Fibroblast of villous mesenchyme (primary cell): ENCODE data around the gene EMD. TPM values are rescaled to one million over a fixed set of nuclear protein-coding genes. Genes with fewer than 3 reads are reported as not detected.
"Not testable (repeated sequence)": the region's sequence is repeated elsewhere in the genome, so short reads cannot be mapped to it uniquely, and the experiment has no call there.

ENCODE experiments used
- DNase-seq: peaks from one replicate; pipeline ENCODE4 v3.0.0-alpha.2; 2010; ENCODE audit warnings: low read depth
- H3K4me3 ChIP-seq: 2 replicates; pipeline ENCODE4 v1.5.1; 2011; ENCODE audit warnings: low read depth, mild to moderate bottlenecking, low read length
- total RNA-seq: library from RNA; depleted of rRNA; stranded (reverse); fragments of >200 nt; gene quantifications from 2 replicates; pipeline ENCODE4 v1.2.3, GENCODE V29; 2012
- TF ChIP-seq, protein P1 (sequence below): IDR thresholded peaks from 2 replicates; pipeline ENCODE4 v1.5.1; 2012; ENCODE audit warnings: low read depth, mild to moderate bottlenecking, low read length; ENCODE audit not compliant: insufficient read depth

The EMD gene
- total RNA-seq, 1 donor = 34.5 TPM

DNA sequence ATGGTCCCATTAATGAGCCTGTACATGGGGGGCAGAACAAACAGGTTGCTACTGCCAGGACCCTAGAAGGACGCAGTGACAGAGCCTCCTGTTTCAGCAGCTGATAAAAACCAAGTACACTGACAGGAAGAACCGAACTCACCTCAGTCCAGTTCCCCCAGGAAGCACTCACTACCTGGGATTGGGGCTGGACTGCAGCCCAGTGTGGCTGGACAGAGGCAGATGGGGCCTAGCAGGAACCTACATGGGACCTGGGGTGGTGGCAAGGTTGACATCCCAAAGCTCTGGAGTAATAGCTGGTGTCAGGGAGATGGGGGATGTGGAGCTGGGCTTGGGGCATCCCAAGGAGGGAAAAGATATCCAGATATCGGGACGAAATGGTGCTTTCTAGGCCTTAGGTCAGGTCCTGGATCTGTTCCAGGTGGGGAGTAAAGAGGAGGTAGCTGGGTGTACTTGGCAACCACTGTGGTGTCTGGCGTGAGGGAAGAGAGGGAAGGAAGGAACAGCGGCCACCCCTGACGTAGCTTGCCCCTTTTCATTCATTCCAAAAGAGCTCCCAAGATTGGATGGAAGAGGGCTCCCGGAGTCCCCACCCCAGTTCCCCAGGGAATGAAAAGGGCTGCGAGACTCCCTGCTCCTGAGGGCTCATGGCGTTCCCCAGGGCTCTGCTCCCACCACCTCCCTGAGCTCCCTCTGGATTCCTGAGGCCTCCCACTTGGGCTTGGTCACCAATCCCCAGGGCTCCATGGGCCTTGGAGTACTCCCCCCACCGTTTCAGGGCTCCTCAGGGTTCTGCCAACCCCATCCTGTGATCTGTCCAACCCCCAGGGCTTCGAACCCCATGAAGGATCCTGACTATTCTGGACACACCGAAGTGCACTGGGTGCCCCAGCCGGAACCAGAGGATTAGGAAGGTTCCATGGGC is 4.5 kb downstream of the EMD start:
- no peak overlapping the region for H3K4me3 ChIP-seq
- no peak for DNase-seq
- TF ChIP-seq, protein P1, sequence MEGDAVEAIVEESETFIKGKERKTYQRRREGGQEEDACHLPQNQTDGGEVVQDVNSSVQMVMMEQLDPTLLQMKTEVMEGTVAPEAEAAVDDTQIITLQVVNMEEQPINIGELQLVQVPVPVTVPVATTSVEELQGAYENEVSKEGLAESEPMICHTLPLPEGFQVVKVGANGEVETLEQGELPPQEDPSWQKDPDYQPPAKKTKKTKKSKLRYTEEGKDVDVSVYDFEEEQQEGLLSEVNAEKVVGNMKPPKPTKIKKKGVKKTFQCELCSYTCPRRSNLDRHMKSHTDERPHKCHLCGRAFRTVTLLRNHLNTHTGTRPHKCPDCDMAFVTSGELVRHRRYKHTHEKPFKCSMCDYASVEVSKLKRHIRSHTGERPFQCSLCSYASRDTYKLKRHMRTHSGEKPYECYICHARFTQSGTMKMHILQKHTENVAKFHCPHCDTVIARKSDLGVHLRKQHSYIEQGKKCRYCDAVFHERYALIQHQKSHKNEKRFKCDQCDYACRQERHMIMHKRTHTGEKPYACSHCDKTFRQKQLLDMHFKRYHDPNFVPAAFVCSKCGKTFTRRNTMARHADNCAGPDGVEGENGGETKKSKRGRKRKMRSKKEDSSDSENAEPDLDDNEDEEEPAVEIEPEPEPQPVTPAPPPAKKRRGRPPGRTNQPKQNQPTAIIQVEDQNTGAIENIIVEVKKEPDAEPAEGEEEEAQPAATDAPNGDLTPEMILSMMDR = no peak

DNA sequence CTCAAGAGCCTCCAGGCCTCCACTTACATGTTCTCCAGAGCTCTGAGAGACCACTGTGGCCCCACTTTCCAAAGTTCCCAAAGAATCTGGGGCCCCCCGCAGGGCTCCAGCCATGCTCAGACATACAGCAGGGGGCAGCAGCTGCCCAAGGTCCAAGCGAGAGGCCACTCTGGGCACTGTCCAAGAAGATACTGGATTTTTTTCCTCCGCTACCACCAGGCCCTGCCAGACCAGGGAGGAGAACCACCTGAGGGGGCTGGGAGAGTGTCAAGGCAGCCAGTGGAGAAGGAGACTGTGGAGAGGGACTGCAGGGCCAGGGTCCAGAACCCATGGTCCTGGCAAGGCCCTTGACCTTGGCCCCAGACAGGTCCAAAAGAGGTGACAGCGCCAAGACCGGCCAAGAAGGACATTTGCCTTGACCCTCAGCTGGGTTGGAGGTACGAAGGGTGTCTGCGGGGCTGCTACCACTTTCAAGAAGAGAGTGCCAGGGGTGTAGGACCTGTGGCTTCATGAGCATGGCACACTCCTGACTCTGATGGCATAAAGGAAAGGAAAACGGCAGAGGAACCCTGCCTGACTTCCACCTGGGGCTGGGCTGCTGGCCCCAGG is 5.3 kb downstream of the EMD start:
- DNase-seq = peak; percentile 22
- TF ChIP-seq, protein P1 = peak; percentile 51
- no peak overlapping the region for H3K4me3 ChIP-seq

DNA sequence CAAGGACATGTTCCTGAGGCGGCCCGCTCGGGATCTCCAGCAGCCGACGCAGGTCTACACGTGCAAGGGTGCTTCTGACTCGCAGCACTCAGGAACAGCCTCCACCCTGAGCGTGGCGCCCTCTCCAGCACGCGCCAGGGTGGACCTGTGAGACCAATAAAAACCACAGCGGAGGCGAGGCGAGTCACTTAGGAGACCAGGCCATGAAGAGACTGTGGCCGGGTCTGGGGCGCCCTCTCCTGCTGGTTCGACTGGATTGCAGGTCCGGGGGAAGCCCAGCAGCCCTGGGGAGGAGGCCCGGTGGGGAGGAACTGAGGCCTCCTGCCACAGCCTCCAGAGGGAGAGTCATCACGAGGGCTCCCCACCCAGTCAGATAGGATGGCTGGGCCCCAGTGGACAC is 9.0 kb downstream of the EMD start:
- not testable (repeated sequence) for H3K4me3 ChIP-seq, DNase-seq

DNA sequence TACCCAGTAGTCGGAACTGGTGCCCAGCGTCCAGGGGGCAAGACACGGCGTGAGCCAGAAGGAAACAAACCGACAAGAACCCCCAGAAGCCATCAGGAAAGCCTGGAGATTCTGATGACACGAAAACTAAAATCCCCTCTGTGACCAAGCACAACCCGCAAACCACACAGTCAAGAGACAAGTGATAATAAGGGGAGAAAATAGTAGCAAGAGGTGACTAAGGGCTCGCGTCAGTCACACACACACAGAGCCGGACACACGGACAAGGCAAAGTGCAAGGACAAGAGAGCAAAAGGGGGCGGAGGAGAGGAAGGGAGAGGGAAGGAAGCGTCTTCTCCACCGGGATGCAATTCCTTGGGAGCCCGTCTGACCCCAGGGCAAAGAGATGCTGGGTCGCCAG is 9.6 kb downstream of the EMD start:
- DNase-seq, H3K4me3 ChIP-seq: not testable (repeated sequence)

DNA sequence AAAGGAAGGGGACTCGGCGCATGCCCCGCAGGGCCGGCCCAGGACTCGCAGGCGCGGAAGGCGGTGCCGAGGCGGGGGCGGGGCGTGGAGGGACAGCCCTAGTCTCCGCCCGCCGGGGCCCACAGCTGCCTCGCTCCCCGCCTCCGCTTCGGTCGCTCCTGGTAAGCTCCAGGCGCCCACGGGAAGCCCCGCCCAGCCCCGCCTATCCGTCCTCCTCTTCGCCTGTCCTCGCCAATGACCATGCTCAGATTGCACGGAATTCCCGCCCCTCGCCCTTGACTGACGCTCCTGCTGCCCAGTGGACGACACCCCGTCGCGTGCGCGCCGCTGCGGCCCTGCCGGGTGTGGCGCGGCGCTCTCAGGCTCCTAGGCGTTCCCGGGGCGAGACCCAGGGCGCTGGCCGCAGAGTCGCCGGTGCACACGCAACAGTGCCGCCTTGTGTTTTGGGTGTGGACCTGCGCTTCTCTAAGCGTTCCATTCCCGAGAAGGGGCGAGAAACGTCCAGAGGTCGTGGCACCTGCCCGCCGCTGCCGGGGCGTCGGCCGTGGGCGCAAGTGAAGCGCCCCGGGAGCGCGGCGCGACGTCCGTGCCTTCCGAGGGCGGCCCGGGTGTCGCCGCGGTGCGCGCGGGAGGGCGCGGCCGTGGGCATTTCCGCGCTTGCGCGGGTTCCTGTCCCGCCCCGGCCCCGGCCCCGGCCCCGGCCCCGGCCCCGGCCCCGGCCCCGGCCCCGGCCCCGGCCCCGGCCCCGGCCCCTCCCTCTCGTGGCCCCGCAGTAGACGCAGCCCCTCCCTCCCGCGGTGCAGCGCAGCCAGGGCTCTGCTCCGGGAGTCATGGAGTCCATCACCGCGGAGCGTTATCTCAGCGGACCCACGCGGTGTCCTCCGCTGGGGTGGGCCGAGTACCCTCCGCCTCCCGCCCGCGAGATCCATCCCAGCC is 11.0 kb downstream of the EMD start:
- not testable (repeated sequence) for DNase-seq, H3K4me3 ChIP-seq

DNA sequence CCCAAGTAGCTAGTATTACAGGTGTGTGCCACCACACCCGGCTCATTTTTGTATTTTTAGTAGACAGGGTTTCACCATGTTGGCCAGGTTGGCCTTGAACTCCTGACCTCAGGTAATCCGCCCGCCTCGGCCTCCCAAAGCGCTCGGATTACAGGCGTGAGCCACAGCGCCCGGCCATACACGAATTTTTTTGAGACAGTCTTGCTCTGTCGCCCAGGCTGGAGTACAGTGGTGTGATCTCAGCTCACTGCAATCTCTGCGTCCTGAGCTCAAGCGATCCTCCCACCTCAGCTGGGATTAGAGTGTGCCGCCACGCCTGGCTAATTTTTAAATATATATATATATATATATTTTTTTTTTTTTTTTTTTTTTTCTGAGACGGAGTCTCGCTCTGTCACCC is 17.3 kb downstream of the EMD start:
- DNase-seq = peak; percentile 5
- not testable (repeated sequence) for H3K4me3 ChIP-seq

DNA sequence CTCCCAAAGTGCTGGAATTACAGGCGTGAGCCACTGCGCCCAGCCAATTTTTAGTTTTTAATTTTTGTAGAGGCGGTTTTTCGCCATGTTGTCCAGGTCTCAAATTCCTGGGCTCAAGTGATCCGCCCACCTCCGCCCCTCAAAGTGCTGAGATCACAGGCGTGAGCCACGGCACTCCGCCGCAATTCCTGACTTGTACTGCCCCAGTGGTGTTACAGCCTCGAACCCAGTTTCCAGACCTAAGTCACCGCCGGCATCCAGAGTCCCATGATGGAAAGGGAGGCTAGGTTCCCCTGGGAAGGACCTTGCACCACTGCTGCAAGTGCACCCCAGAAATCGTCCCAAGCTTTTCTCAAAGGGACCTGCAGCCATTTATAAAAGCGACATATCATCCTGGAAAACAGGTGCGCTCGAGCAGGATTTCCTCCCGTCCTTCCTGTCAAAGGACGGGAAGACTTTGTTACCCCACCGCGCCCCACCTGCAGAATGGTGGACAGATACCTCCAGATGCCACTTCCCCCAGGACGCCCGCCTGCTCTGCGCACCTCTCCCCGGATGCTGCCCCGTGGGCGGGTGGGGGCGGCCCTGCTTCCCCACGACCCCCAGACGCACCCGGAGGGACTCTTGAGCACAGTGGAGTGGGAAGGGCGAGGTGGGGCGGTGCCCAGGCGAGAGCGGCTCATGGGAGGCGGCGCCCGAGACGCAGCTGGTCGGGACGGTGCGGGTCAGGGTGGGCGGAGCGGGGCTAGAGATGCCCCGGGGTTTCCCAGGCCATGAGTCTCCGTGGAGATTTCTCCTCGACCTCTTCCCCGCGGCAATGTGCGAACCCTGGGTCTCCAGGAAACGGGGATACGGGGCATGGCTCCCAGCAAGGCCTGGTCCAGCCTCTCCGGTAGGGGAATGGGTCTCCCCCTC is 18.1 kb downstream of the EMD start:
- H3K4me3 ChIP-seq = peak overlapping the region; percentile 86
- DNase-seq = peak; percentile 63
- TF ChIP-seq, protein P1 = no peak

DNA sequence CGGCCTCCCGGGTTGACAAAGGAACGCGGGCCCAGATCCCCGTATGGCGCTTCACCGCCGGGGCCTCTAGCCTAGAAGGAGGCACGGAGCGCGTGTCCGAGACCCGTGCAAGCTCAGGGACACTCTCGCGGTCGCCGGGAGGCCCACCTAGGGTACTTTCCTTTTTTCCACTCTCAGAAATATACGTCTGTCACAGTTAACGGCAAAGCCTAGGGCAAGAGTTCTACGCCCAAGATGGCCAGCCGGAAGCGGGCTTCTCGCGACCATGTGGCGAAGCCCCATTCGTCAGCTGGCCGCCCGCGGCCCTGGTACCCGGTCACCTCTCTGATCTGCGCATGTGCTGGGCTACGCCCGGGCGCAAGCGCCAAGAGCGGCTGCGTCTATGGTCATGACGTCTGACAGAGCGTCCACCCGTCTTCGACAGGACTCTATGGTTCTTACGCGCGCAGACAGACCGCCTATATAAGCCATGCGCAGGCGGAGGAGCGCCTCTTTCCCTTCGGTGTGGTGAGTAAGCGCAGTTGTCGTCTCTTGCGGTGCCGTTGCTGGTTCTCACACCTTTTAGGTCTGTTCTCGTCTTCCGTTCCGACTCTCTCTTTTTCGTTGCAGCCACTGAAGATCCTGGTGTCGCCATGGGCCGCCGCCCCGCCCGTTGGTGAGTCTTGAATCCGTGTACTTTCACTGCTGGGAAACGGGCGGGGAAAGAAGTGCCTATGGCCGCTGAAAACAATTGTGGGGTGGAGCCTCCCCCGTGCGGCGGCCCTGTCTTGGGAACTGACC is 19.0 kb downstream of the EMD start, which contains the start of gene RPL10:
RPL10 (plus strand) TSS at position 490 of the 780 bp plus-strand sequence; CDS start at position 633, 143 bp downstream.
- H3K4me3 ChIP-seq = peak within 1 kb of the TSS; percentile 86
- peak; percentile 97 for DNase-seq
- TF ChIP-seq, protein P1 = no peak
